Psoas muscle (tissue), 8 donors: ENCODE measurements around the gene CACUL1. TPM values are rescaled to one million over a fixed set of nuclear protein-coding genes. Genes with fewer than 3 reads are reported as not detected.

Experiments
- ATAC-seq, 4 donors: fragments of 200-7000 bp; cut with Tn5 transposase; one replicate each; pipeline ENCODE4 v1.9.1; 2020; ENCODE audit warnings: moderate library complexity in 3 of 4, mild to moderate bottlenecking in 2 of 4
- DNase-seq, 2 donors: peaks; one replicate each; pipeline ENCODE4 v3.0.0-alpha.2; 2020
- H3K27ac ChIP-seq: fragments of 200-600 bp; one replicate; pipeline ENCODE4 v1.8.0; 2022
- H3K27me3 ChIP-seq, 3 donors: fragments of 200-600 bp in 1 of 3; one replicate each; pipeline versions ENCODE4 v1.6.1 to v1.8.0; 2013 to 2022; ENCODE audit warnings: low read length in 2 of 3, mild to moderate bottlenecking in 2 of 3, moderate library complexity in 1 of 3; ENCODE audit not compliant: insufficient read depth in 3 of 3
- H3K36me3 ChIP-seq, 2 donors: fragments of 200-600 bp in 1 of 2; one replicate each; pipeline versions ENCODE4 v1.6.1 to v1.8.0; 2013 to 2022; ENCODE audit warnings: low read depth in 1 of 2, mild to moderate bottlenecking in 1 of 2, moderate library complexity in 1 of 2; ENCODE audit not compliant: insufficient read depth in 1 of 2
- H3K4me1 ChIP-seq: fragments of 200-600 bp; one replicate; pipeline ENCODE4 v1.8.0; 2022
- H3K4me3 ChIP-seq: fragments of 200-600 bp; one replicate; pipeline ENCODE4 v1.8.0; 2022; ENCODE audit warnings: mild to moderate bottlenecking
- H3K9me3 ChIP-seq: fragments of 200-600 bp; one replicate; pipeline ENCODE4 v1.8.0; 2022
- CTCF ChIP-seq: fragments of 200-600 bp; IDR thresholded peaks from one replicate; pipeline ENCODE4 v1.8.0; 2022; ENCODE audit warnings: antibody characterized with exemption
- WGBS, 3 donors: extraction: QIAGEN DNeasy Blood & Tissue Kit; methylation state at CpG; one replicate each; pipeline versions ENCODE4 v1.1.6 to v1.1.7; 2013; 5-methylcytosine and 5-hydroxymethylcytosine counted together
- intact Hi-C, 2 donors: fragments of 100-400 bp; cut with DNase I; formaldehyde crosslinking; loops; one replicate each; pipeline versions ENCODE4 v1.11.0 to v1.14.2; 2022
- polyA plus RNA-seq, 3 donors: library from polyadenylated mRNA; stranded (reverse); fragments of 200-250 nt; gene quantifications; one replicate each; pipeline ENCODE4 v1.2.3, GENCODE V29; 2013
- total RNA-seq, 4 donors: library from RNA; stranded (reverse); fragmentation: NEBNext Ultra II Directional in 2 of 4; extraction: Animal tissue kit (Norgen Biotek cat#: 25700) in 2 of 4; gene quantifications; one replicate each; pipeline versions ENCODE4 v1.2.1 to v1.2.4, GENCODE V29; 2021 to 2023
- donor health status: healthy with polysubstance abuse.
- donor health status: DM: no; HTN: no; CAD: no; lungs with moderate emphysema.
- donor health status: Bipolar disorder and iron deficiency.
- donor health status: healthy.
- donor health status: DM: yes; HTN: yes; CAD: no.
- donor health status: DM: no; HTN: no; CAD: no.
- donor health status: DM: no; HTN: no; CAD: no.
- donor health status: DM: yes; HTN: yes; CAD: no.

Gene CACUL1
- total and polyA plus RNA-seq, 7 donors = 5.9 to 41.0 (median 22.1) TPM

- intact Hi-C loops = loop anchor here in 1 of 2 donors (10.0 kb wide), 1 partner anchor 283 kb away; the partner anchor contains the start of gene NANOS1
- Histone ChIP-seq H3K4me1 (peaks cover 66% of the 10 kb centered on the region), H3K27ac (peak overlapping the region; percentile 61), H3K36me3 (no peaks in the 10 kb centered on the region), H3K9me3 (no peaks in the 10 kb centered on the region), H3K27me3 (no peaks in the 10 kb centered on the region), H3K4me3 (peak overlapping the region; percentile 1)
- DNase-seq = no peak
- no peak for TF ChIP-seq CTCF
- 56 to 67% (median 60%) methylated on average over 2 of the region's 2 CpGs for WGBS, 3 donors
- no peak for ATAC-seq
These were observed 12.7 kb downstream of the CACUL1 start for GRCh38 chr10:118742032-118742431.

GRCh38 chr10:118738406-118738805, 16.4 kb downstream of the CACUL1 start:
- intact Hi-C loops = no loop called here
- H3K4me3 ChIP-seq = no peak overlapping the region
- DNase-seq = no peak
- no peaks in the 10 kb centered on the region for H3K9me3 ChIP-seq
- no peaks in the 10 kb centered on the region for H3K36me3 ChIP-seq
- 77 to 100% (median 98%) methylated on average over 2 of the region's 2 CpGs for WGBS, 3 donors
- H3K27me3 ChIP-seq = no peaks in the 10 kb centered on the region
- no peak overlapping the region for H3K27ac ChIP-seq
- no peak for ATAC-seq
- TF ChIP-seq CTCF = no peak
- peaks cover 76% of the 10 kb centered on the region for H3K4me1 ChIP-seq

- Histone ChIP-seq H3K27me3 (no peaks in the 10 kb centered on the region), H3K4me3 (no peak overlapping the region), H3K27ac (no peak overlapping the region), H3K36me3 (no peaks in the 10 kb centered on the region), H3K4me1 (peaks cover 79% of the 10 kb centered on the region), H3K9me3 (no peaks in the 10 kb centered on the region)
- intact Hi-C loops = no loop called here
- DNase-seq (no peak), ATAC-seq (peak in 3 of 4 donors; percentile 54 to 59 (median 59))
- TF ChIP-seq CTCF = no peak
- WGBS, 3 donors = 74 to 85% (median 77%) methylated on average over 3 of the region's 3 CpGs
These were observed 17.0 kb downstream of the CACUL1 start for GRCh38 chr10:118737603-118738302.

GRCh38 chr10:118735294-118735693, 19.5 kb downstream of the CACUL1 start:
- H3K27ac ChIP-seq = no peak overlapping the region
- peaks cover 88% of the 10 kb centered on the region for H3K4me1 ChIP-seq
- H3K27me3 ChIP-seq = no peaks in the 10 kb centered on the region
- intact Hi-C loops = no loop called here
- 83 to 85% (median 83%) methylated on average over 1 of the region's 1 CpG for WGBS, 3 donors
- H3K9me3 ChIP-seq = no peaks in the 10 kb centered on the region
- H3K36me3 ChIP-seq = no peaks in the 10 kb centered on the region
- no peak for TF ChIP-seq CTCF
- no peak for ATAC-seq
- no peak overlapping the region for H3K4me3 ChIP-seq
- no peak for DNase-seq

GRCh38 chr10:118734475-118734874, 20.3 kb downstream of the CACUL1 start:
- H3K36me3 ChIP-seq = no peaks in the 10 kb centered on the region
- H3K9me3 ChIP-seq = no peaks in the 10 kb centered on the region
- no peak overlapping the region for H3K4me3 ChIP-seq
- 82 to 86% (median 84%) methylated on average over 2 of the region's 2 CpGs for WGBS, 3 donors
- TF ChIP-seq CTCF = no peak
- no peak overlapping the region for H3K27ac ChIP-seq
- DNase-seq = no peak
- no peak for ATAC-seq
- H3K27me3 ChIP-seq = no peaks in the 10 kb centered on the region
- intact Hi-C loops = no loop called here
- peaks cover 92% of the 10 kb centered on the region for H3K4me1 ChIP-seq
